HepG2 (cell line): ENCODE results near the gene CMIP. TPM values are rescaled to one million over a fixed set of nuclear protein-coding genes. Genes with fewer than 3 reads are reported as not detected.

Experiments used
- AGO2 ChIP-seq: fragments of 200-400 bp; formaldehyde crosslinking; optimal IDR thresholded peaks from 2 replicates; pipeline ENCODE3; 2017; ENCODE audit warnings: mild to moderate bottlenecking, low read depth, low read length, moderate library complexity
- CENPT ChIP-seq: sonication (generic); formaldehyde crosslinking; IDR thresholded peaks from 2 replicates; pipeline ENCODE4 v1.8.0; 2022; ENCODE audit warnings: low read depth, mild to moderate bottlenecking, moderate library complexity, missing genetic modification reagents
- CHCHD3 ChIP-seq: sonication (generic); formaldehyde crosslinking; IDR thresholded peaks from 2 replicates; pipeline ENCODE4 v1.8.0; 2022; ENCODE audit warnings: mild to moderate bottlenecking, missing genetic modification reagents, moderate library complexity
- DNMT3B ChIP-seq: conservative IDR thresholded peaks from 2 replicates; pipeline ENCODE4 v1.6.1; 2016; ENCODE audit warnings: missing biosample characterization, control low read depth
- FOSL2 ChIP-seq: sonication (generic); formaldehyde crosslinking; IDR thresholded peaks from 2 replicates; pipeline ENCODE4 v1.4.0; 2020; ENCODE audit warnings: missing genetic modification reagents
- GABPA ChIP-seq, 2 experiments: IDR thresholded peaks; 2 replicates each; pipeline ENCODE4 v1.6.1; 2011 to 2016; ENCODE audit warnings: low read depth in 2 of 2, low read length in 1 of 2, missing biosample characterization in 1 of 2, missing genetic modification characterization in 1 of 2
- GMEB2 ChIP-seq: IDR thresholded peaks from 2 replicates; pipeline ENCODE4 v1.6.1; 2016; ENCODE audit warnings: missing biosample characterization, missing genetic modification reagents, low read depth
- HBP1 ChIP-seq: IDR thresholded peaks from 2 replicates; pipeline ENCODE4 v1.6.1; 2016; ENCODE audit warnings: low read depth, control low read depth
- JUNB ChIP-seq: sonication (generic); formaldehyde crosslinking; IDR thresholded peaks from 2 replicates; pipeline ENCODE4 v1.8.0; 2022; ENCODE audit warnings: missing genetic modification reagents, mild to moderate bottlenecking, borderline replicate concordance
- MAFG ChIP-seq: sonication (generic); formaldehyde crosslinking; IDR thresholded peaks from 2 replicates; pipeline ENCODE4 v1.5.1; 2020; ENCODE audit warnings: mild to moderate bottlenecking, missing genetic modification reagents
- MBNL3 ChIP-seq: fragments of 250-450 bp; sonication (Bioruptor Pico); conservative IDR thresholded peaks from 2 replicates; pipeline ENCODE4 v1.8.0; 2022; ENCODE audit warnings: mild to moderate bottlenecking, inconsistent platforms
- MIXL1 ChIP-seq: IDR thresholded peaks from 2 replicates; pipeline ENCODE4 v1.6.1; 2016
- NFAT5 ChIP-seq: sonication (generic); formaldehyde crosslinking; IDR thresholded peaks from 2 replicates; pipeline ENCODE4 v1.4.0; 2020; ENCODE audit warnings: missing genetic modification reagents
- SMYD3 ChIP-seq: sonication (generic); formaldehyde crosslinking; IDR thresholded peaks from 2 replicates; pipeline ENCODE4 v1.8.1; 2023; ENCODE audit warnings: mild to moderate bottlenecking, missing genetic modification reagents
- SNRNP70 ChIP-seq: fragments of 200-400 bp; formaldehyde crosslinking; IDR thresholded peaks from 2 replicates; pipeline ENCODE4 v1.6.1; 2017; ENCODE audit warnings: mild to moderate bottlenecking, low read depth, low read length, moderate library complexity
- TEAD3 ChIP-seq: optimal IDR thresholded peaks from 2 replicates; pipeline ENCODE3; 2016; ENCODE audit warnings: borderline replicate concordance
- ZNF367 ChIP-seq: sonication (generic); formaldehyde crosslinking; IDR thresholded peaks from 2 replicates; pipeline ENCODE4 v1.4.0; 2020; ENCODE audit warnings: missing genetic modification reagents, borderline replicate concordance
- ZNF687 ChIP-seq: sonication (generic); formaldehyde crosslinking; IDR thresholded peaks from 2 replicates; pipeline ENCODE4 v1.5.1; 2020; ENCODE audit warnings: mild to moderate bottlenecking, missing genetic modification reagents, moderate library complexity
- ZSCAN12 ChIP-seq: sonication (generic); formaldehyde crosslinking; IDR thresholded peaks from 2 replicates; pipeline ENCODE4 v1.9.0; 2021; ENCODE audit warnings: mild to moderate bottlenecking, missing genetic modification reagents
- polyA plus RNA-seq, 8 experiments: library from polyadenylated mRNA; depleted of rRNA in 3 of 8; stranded (reverse) in 7 of 8; unstranded in 1 of 8; fragments of >200 nt; fragmentation: Illumina TruSeq in 4 of 8; extraction: Trizol in 4 of 8; gene quantifications; 2 replicates each; pipeline versions ENCODE4 v1.2.1 to v1.2.3, GENCODE V29; 2011 to 2016; ENCODE audit warnings: low read depth in 4 of 8, missing spikeins in 1 of 8, mixed read lengths in 1 of 8; ENCODE audit not compliant: insufficient read depth in 1 of 8
- total RNA-seq, 5 experiments: library from RNA; depleted of rRNA; stranded (reverse); fragments of >200 nt; fragmentation: Illumina TruSeq; extraction: Trizol; gene quantifications; 2 replicates each; pipeline ENCODE4 v1.2.3, GENCODE V29; 2016; ENCODE audit warnings: low read depth in 1 of 5

CMIP gene
- total and polyA plus RNA-seq, 2 of the 13 experiments (the other 11 are each of a cell fraction or from before 2014, with no cell fraction given) = 10.9 to 18.1 TPM

- TF ChIP-seq NFAT5 (CRISPR knock-in tag) = no peak
- TF ChIP-seq TEAD3 = peak; percentile 41
- TF ChIP-seq GMEB2 = no peak
- TF ChIP-seq MIXL1 = no peak
- TF ChIP-seq AGO2 = no peak
- no peak for TF ChIP-seq SMYD3 (CRISPR knock-in tag)
- TF ChIP-seq DNMT3B (CRISPR knock-in tag) = no peak
- TF ChIP-seq CHCHD3 (CRISPR knock-in tag) = no peak
- no peak for TF ChIP-seq JUNB (CRISPR knock-in tag)
- 0 out of 2 replicates have a peak, but pooled peaks have one; percentile 12 for TF ChIP-seq FOSL2 (CRISPR knock-in tag)
- TF ChIP-seq ZSCAN12 (CRISPR knock-in tag) = no peak
- no peak for TF ChIP-seq ZNF367 (CRISPR knock-in tag)
- TF ChIP-seq CENPT (CRISPR knock-in tag) = no peak
- no peak for TF ChIP-seq GABPA (IDR thresholded peaks at IDR 0.05; ENCODE audit: low read depth, low read length)
- TF ChIP-seq GABPA (CRISPR knock-in tag; IDR thresholded peaks at IDR 0.05; ENCODE audit: low read depth) = no peak
- TF ChIP-seq MAFG = no peak
- no peak for TF ChIP-seq SNRNP70
- no peak for TF ChIP-seq ZNF687 (CRISPR knock-in tag)
- TF ChIP-seq MBNL3 (CRISPR knock-in tag) = no peak
- no peak for TF ChIP-seq HBP1
These were observed 155.7 kb downstream of the CMIP start (continued) for GRCh38 chr16:81600275-81600674.
